GM12891 (cell line): ENCODE results near the gene TBCD.

Source experiments
- POLR2A ChIP-seq: IDR thresholded peaks from 2 replicates; pipeline ENCODE4 v1.6.1; 2011; ENCODE audit warnings: low read depth, low read length, control low read depth
- POLR2AphosphoS5 ChIP-seq: IDR thresholded peaks from 2 replicates; pipeline ENCODE4 v1.6.1; 2011; ENCODE audit warnings: low read depth, low read length, control low read depth
- TAF1 ChIP-seq: IDR thresholded peaks from 2 replicates; pipeline ENCODE4 v1.6.1; 2011; ENCODE audit warnings: low read depth, low read length, control low read depth

- TF ChIP-seq POLR2AphosphoS5, result no peak
- no peak for TF ChIP-seq POLR2A
- TF ChIP-seq TAF1, result no peak
Measured at GRCh38 chr17:82973456-82974135, 221.7 kb downstream of the TBCD start.
